Liver (tissue), 9 donors: Measurements from ENCODE around the gene PLA2R1. TPM values are rescaled to one million over a fixed set of nuclear protein-coding genes. Genes with fewer than 3 reads are reported as not detected.

Source experiments
- DNase-seq: peaks from one replicate; pipeline ENCODE4 v3.0.0-alpha.2; 2017; ENCODE audit warnings: low spot score
- H3K27ac ChIP-seq, 2 donors: one replicate each; pipeline ENCODE4 v1.7.0; 2013; ENCODE audit warnings: inconsistent platforms in 2 of 2, low read length in 2 of 2, control low read depth in 1 of 2, low read depth in 1 of 2, mild to moderate bottlenecking in 1 of 2
- H3K27me3 ChIP-seq, 4 donors: one replicate each; pipeline versions ENCODE4 v1.6.1 to v1.7.0; 2013; ENCODE audit warnings: low read length in 3 of 4, inconsistent platforms in 1 of 4, mild to moderate bottlenecking in 1 of 4, moderate library complexity in 1 of 4; ENCODE audit not compliant: control insufficient read depth in 4 of 4, insufficient read depth in 4 of 4
- H3K36me3 ChIP-seq, 4 donors: one replicate each; pipeline versions ENCODE4 v1.6.1 to v1.7.0; 2013; ENCODE audit warnings: low read length in 3 of 4, mild to moderate bottlenecking in 3 of 4, low read depth in 1 of 4, moderate library complexity in 1 of 4; ENCODE audit not compliant: control insufficient read depth in 4 of 4, insufficient read depth in 3 of 4
- H3K4me1 ChIP-seq, 4 donors: one replicate each; pipeline versions ENCODE4 v1.6.1 to v1.7.0; 2013; ENCODE audit warnings: low read length in 3 of 4, mild to moderate bottlenecking in 3 of 4, moderate library complexity in 1 of 4; ENCODE audit not compliant: control insufficient read depth in 4 of 4, insufficient read depth in 4 of 4
- H3K4me3 ChIP-seq, 3 donors: one replicate each; pipeline versions ENCODE4 v1.6.1 to v1.7.0; 2013; ENCODE audit warnings: low read length in 3 of 3, control low read depth in 1 of 3, low read depth in 1 of 3, mild to moderate bottlenecking in 1 of 3
- H3K9ac ChIP-seq, 2 donors: one replicate each; pipeline ENCODE4 v1.7.0; 2013; ENCODE audit warnings: low read length in 2 of 2, mild to moderate bottlenecking in 2 of 2, moderate library complexity in 2 of 2, control low read depth in 1 of 2, low read depth in 1 of 2
- H3K9me3 ChIP-seq, 4 donors: one replicate each; pipeline versions ENCODE4 v1.6.1 to v1.7.0; 2013; ENCODE audit warnings: low read length in 3 of 4; ENCODE audit not compliant: control insufficient read depth in 4 of 4
- EGR1 ChIP-seq, 2 donors: IDR thresholded peaks; 2 replicates each; pipeline ENCODE4 v1.6.1; 2016 to 2018; ENCODE audit warnings: antibody characterized with exemption in 2 of 2, low read depth in 2 of 2
- FOXA1 ChIP-seq: IDR thresholded peaks from 2 replicates; pipeline ENCODE4 v1.6.1; 2016; ENCODE audit warnings: antibody characterized with exemption
- FOXA2 ChIP-seq: IDR thresholded peaks from 2 replicates; pipeline ENCODE4 v1.6.1; 2016; ENCODE audit warnings: antibody characterized with exemption
- GABPA ChIP-seq, 2 donors: IDR thresholded peaks in 1 of 2; conservative IDR thresholded peaks in 1 of 2; 2 replicates each; pipeline ENCODE4 v1.6.1; 2016; ENCODE audit warnings: antibody characterized with exemption in 2 of 2, mild to moderate bottlenecking in 1 of 2, moderate library complexity in 1 of 2
- HNF4A ChIP-seq, 2 donors: conservative IDR thresholded peaks; 2 replicates each; pipeline ENCODE4 v1.6.1; 2016; ENCODE audit warnings: antibody characterized with exemption in 2 of 2, mild to moderate bottlenecking in 2 of 2
- HNF4G ChIP-seq: IDR thresholded peaks from 2 replicates; pipeline ENCODE4 v1.6.1; 2016; ENCODE audit warnings: antibody characterized with exemption
- JUND ChIP-seq, 2 donors: IDR thresholded peaks; 2 replicates each; pipeline ENCODE4 v1.6.1; 2016; ENCODE audit warnings: antibody characterized with exemption in 2 of 2
- NR2F2 ChIP-seq: IDR thresholded peaks from 2 replicates; pipeline ENCODE4 v1.6.1; 2016; ENCODE audit warnings: antibody characterized with exemption
- RAD21 ChIP-seq, 2 donors: IDR thresholded peaks; 2 replicates each; pipeline ENCODE4 v1.6.1; 2016; ENCODE audit warnings: antibody characterized with exemption in 2 of 2, mild to moderate bottlenecking in 2 of 2
- RXRA ChIP-seq, 2 donors: IDR thresholded peaks; 2 replicates each; pipeline ENCODE4 v1.6.1; 2017 to 2018; ENCODE audit warnings: antibody characterized with exemption in 2 of 2, mild to moderate bottlenecking in 1 of 2
- SP1 ChIP-seq: IDR thresholded peaks from 2 replicates; pipeline ENCODE4 v1.6.1; 2018; ENCODE audit warnings: antibody characterized with exemption, mild to moderate bottlenecking
- TAF1 ChIP-seq: conservative IDR thresholded peaks from 2 replicates; pipeline ENCODE4 v1.6.1; 2016; ENCODE audit warnings: antibody characterized with exemption, mild to moderate bottlenecking
- YY1 ChIP-seq: IDR thresholded peaks from 2 replicates; pipeline ENCODE4 v1.6.1; 2016; ENCODE audit warnings: antibody characterized with exemption, mild to moderate bottlenecking
- polyA plus RNA-seq, 2 donors: library from polyadenylated mRNA; stranded (reverse) in 1 of 2; unstranded in 1 of 2; fragments of 200-250 nt in 1 of 2; fragments of >200 nt in 1 of 2; fragmentation: Nextera tagmentation in 1 of 2; extraction: Ambion mirVana in 1 of 2; gene quantifications; one replicate each; pipeline versions ENCODE4 v1.2.1 to v1.2.3, GENCODE V29; 2013 to 2015
- total RNA-seq, 2 donors: library from RNA; depleted of rRNA; stranded (reverse); fragments of >200 nt; gene quantifications; one replicate each; pipeline ENCODE4 v1.2.3, GENCODE V29; 2014
- TF ChIP-seq, protein P1 (sequence below): IDR thresholded peaks from 2 replicates; pipeline ENCODE4 v1.6.1; 2016; ENCODE audit warnings: antibody characterized with exemption
- TF ChIP-seq, protein P2 (sequence below): fragments of 150-350 bp; IDR thresholded peaks from 2 replicates; pipeline ENCODE4 v1.5.1; 2017; ENCODE audit warnings: improper control_type of control experiment, low read depth, low read length; ENCODE audit not compliant: missing input control
- TF ChIP-seq, protein P3 (sequence below): IDR thresholded peaks from 2 replicates; pipeline ENCODE4 v1.6.1; 2016; ENCODE audit warnings: antibody characterized with exemption, mild to moderate bottlenecking
- TF ChIP-seq, protein P4 (sequence below): IDR thresholded peaks from 2 replicates; pipeline ENCODE4 v1.6.1; 2016; ENCODE audit warnings: antibody characterized with exemption
- TF ChIP-seq, protein P5 (sequence below): IDR thresholded peaks from 2 replicates; pipeline ENCODE4 v1.6.1; 2016; ENCODE audit warnings: antibody characterized with exemption
- donor health status: healthy.
- donor health status: healthy.
- donor health status: healthy.
- donor health status: healthy.
- donor health status: healthy.

Gene PLA2R1
- total and polyA plus RNA-seq, 4 donors = 0.61 to 2.3 (median 0.66) TPM

DNA sequence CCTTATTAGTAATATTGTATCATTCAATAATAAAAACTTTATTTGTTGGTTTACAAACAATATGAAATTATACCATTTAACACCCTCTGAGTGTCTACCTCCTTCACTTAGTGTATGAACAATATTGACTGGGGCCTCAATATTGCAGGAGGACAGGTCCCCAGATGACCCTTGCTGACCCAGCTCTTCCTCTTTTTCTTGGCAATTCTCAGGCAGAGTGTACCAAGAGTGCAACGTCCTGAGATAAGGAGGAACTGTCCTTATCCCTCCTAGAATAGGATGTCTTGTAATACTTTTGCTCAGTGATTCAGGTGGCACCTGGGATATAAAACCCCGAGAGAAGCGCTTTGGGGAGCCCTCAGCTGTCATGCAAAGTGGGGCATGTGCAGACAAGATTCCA, 76.8 kb downstream of the PLA2R1 start (continued):
- TF ChIP-seq, protein P1, sequence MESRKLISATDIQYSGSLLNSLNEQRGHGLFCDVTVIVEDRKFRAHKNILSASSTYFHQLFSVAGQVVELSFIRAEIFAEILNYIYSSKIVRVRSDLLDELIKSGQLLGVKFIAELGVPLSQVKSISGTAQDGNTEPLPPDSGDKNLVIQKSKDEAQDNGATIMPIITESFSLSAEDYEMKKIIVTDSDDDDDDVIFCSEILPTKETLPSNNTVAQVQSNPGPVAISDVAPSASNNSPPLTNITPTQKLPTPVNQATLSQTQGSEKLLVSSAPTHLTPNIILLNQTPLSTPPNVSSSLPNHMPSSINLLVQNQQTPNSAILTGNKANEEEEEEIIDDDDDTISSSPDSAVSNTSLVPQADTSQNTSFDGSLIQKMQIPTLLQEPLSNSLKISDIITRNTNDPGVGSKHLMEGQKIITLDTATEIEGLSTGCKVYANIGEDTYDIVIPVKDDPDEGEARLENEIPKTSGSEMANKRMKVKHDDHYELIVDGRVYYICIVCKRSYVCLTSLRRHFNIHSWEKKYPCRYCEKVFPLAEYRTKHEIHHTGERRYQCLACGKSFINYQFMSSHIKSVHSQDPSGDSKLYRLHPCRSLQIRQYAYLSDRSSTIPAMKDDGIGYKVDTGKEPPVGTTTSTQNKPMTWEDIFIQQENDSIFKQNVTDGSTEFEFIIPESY = no peak

DNA sequence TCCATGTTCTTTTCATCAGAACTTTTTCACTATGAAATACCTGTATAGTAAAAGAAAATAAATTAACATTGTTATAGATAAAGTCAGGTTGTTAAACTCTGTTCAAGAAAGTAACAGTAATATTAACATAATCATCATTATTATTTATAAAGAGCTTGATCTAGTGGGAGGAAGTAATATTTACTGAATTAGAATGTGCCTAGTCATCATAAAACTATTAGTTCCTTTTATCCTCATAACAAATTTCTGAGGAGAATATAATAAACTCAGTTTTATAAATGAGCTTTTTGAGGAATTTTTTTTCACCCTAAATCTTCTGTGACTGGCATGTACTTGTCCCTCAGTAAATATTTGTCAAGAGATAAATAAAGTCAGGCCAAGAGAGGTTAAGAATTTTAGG, 78.4 kb downstream of the PLA2R1 start:
- H3K27ac ChIP-seq = no peak overlapping the region
- no peak for DNase-seq
- no peak overlapping the region for H3K4me3 ChIP-seq
- no peaks in the 10 kb centered on the region for H3K4me1 ChIP-seq
- peaks cover 0 to 2% (median under 1%) of the 10 kb centered on the region in 4 donors for H3K27me3 ChIP-seq
- no peak overlapping the region for H3K9ac ChIP-seq
- H3K9me3 ChIP-seq = peaks cover 0 to 5% (median 2%) of the 10 kb centered on the region in 4 donors
- TF ChIP-seq, protein P2, sequence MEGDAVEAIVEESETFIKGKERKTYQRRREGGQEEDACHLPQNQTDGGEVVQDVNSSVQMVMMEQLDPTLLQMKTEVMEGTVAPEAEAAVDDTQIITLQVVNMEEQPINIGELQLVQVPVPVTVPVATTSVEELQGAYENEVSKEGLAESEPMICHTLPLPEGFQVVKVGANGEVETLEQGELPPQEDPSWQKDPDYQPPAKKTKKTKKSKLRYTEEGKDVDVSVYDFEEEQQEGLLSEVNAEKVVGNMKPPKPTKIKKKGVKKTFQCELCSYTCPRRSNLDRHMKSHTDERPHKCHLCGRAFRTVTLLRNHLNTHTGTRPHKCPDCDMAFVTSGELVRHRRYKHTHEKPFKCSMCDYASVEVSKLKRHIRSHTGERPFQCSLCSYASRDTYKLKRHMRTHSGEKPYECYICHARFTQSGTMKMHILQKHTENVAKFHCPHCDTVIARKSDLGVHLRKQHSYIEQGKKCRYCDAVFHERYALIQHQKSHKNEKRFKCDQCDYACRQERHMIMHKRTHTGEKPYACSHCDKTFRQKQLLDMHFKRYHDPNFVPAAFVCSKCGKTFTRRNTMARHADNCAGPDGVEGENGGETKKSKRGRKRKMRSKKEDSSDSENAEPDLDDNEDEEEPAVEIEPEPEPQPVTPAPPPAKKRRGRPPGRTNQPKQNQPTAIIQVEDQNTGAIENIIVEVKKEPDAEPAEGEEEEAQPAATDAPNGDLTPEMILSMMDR = no peak
- TF ChIP-seq, protein P3, sequence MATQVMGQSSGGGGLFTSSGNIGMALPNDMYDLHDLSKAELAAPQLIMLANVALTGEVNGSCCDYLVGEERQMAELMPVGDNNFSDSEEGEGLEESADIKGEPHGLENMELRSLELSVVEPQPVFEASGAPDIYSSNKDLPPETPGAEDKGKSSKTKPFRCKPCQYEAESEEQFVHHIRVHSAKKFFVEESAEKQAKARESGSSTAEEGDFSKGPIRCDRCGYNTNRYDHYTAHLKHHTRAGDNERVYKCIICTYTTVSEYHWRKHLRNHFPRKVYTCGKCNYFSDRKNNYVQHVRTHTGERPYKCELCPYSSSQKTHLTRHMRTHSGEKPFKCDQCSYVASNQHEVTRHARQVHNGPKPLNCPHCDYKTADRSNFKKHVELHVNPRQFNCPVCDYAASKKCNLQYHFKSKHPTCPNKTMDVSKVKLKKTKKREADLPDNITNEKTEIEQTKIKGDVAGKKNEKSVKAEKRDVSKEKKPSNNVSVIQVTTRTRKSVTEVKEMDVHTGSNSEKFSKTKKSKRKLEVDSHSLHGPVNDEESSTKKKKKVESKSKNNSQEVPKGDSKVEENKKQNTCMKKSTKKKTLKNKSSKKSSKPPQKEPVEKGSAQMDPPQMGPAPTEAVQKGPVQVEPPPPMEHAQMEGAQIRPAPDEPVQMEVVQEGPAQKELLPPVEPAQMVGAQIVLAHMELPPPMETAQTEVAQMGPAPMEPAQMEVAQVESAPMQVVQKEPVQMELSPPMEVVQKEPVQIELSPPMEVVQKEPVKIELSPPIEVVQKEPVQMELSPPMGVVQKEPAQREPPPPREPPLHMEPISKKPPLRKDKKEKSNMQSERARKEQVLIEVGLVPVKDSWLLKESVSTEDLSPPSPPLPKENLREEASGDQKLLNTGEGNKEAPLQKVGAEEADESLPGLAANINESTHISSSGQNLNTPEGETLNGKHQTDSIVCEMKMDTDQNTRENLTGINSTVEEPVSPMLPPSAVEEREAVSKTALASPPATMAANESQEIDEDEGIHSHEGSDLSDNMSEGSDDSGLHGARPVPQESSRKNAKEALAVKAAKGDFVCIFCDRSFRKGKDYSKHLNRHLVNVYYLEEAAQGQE = no peak
- TF ChIP-seq HNF4A (conservative IDR thresholded peaks at IDR 0.05) (no peak), YY1 (no peak), FOXA2 (no peak), GABPA (IDR thresholded peaks at IDR 0.05 in 1 of 2, conservative IDR thresholded peaks at IDR 0.05 in 1 of 2) (no peak), HNF4G (no peak), TAF1 (no peak), FOXA1 (no peak), JUND (IDR thresholded peaks at IDR 0.05) (no peak), SP1 (no peak), RXRA (IDR thresholded peaks at IDR 0.05) (no peak), NR2F2 (no peak), EGR1 (IDR thresholded peaks at IDR 0.05; ENCODE audit: low read depth in 2 of 2) (no peak), RAD21 (IDR thresholded peaks at IDR 0.05) (no peak)
- TF ChIP-seq, protein P4, sequence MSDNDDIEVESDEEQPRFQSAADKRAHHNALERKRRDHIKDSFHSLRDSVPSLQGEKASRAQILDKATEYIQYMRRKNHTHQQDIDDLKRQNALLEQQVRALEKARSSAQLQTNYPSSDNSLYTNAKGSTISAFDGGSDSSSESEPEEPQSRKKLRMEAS = no peak
- TF ChIP-seq, protein P5, sequence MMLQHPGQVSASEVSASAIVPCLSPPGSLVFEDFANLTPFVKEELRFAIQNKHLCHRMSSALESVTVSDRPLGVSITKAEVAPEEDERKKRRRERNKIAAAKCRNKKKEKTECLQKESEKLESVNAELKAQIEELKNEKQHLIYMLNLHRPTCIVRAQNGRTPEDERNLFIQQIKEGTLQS = no peak
- TF ChIP-seq, protein P1 = no peak
- H3K36me3 ChIP-seq = no peaks in the 10 kb centered on the region
